ENCODE results near the gene TIMM17B.

TIMM17B gene

GRCh38 chrX:48933757-48934156 is 36.2 kb upstream of the TIMM17B start:
- TF ChIP-seq JUND (IDR thresholded peaks at IDR 0.05; ENCODE audit: low read depth): no peak
- in situ Hi-C loops (cut with HindIII; ENCODE audit: low pct_unique_long_range_greater_than_20kb, low sequenced_read_pairs): no loop called here
- no peak for DNase-seq (ENCODE audit: low read depth in 1 of 2, low spot score in 1 of 2)

DNA sequence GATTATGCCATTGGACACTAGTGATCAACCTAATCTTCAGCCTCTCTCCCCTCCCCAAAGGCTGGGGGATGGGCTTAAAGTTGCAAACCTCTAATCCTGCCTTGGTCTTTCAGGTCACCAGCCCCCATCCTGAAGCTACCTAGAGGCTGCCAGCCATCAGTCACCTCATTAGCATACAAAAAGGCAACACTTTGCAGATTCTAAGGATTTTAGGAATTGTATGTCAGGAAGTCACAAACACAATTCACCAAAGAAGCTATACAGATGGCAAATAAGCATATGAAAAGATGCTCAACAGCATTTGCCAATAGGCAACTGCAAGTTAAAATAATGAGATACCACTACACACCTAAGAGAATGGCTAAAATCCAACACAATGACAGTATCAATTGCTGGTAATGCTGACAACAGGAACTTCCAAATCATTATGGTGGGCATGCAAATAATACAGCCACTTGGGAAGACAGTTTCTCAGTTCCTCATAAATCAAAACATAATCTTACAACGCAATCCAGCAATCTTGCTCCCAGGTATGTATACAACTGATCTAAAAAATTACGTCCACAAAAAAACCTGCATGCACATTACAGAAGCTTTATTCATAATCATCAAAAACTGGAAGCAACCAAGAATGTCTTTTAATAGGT is 30.3 kb upstream of the TIMM17B start:
- in situ Hi-C loops (cut with HindIII; ENCODE audit: low pct_unique_long_range_greater_than_20kb, low sequenced_read_pairs): no loop called here
- DNase-seq (ENCODE audit: low read depth in 1 of 2, low spot score in 1 of 2): no peak

DNA sequence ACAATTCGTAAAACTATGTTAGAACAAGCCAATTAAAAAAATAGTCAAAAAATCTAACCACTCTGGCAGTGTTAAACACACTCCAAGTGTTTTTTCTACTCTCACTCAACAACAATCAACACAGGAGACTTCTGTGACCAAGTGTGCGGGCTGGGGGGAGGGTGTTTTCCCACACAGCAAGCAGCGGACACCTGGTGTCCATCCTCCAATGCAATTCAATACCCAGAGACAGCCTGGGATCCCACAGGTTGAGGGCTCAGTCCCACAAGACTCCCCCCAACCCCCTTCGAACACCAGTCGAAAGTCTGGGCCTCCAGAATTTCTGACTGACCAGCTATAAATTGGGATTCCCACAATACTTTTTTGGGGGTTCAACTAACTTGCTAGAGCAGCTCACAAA is 29.6 kb upstream of the TIMM17B start:
- TF ChIP-seq JUND (IDR thresholded peaks at IDR 0.05; ENCODE audit: low read depth): no peak
- in situ Hi-C loops (cut with HindIII; ENCODE audit: low pct_unique_long_range_greater_than_20kb, low sequenced_read_pairs): no loop called here
- DNase-seq (ENCODE audit: low read depth in 1 of 2, low spot score in 1 of 2): no peak

More for the DNA sequence above, 30.3 kb upstream of the TIMM17B start:
- TF ChIP-seq JUND (IDR thresholded peaks at IDR 0.05; ENCODE audit: low read depth): no peak

GRCh38 chrX:48924270-48924669 is 26.7 kb upstream of the TIMM17B start:
- no peak for DNase-seq (ENCODE audit: low read depth in 1 of 2, low spot score in 1 of 2)
- in situ Hi-C loops (cut with HindIII; ENCODE audit: low pct_unique_long_range_greater_than_20kb, low sequenced_read_pairs): no loop called here
- TF ChIP-seq JUND (IDR thresholded peaks at IDR 0.05; ENCODE audit: low read depth): no peak

DNA sequence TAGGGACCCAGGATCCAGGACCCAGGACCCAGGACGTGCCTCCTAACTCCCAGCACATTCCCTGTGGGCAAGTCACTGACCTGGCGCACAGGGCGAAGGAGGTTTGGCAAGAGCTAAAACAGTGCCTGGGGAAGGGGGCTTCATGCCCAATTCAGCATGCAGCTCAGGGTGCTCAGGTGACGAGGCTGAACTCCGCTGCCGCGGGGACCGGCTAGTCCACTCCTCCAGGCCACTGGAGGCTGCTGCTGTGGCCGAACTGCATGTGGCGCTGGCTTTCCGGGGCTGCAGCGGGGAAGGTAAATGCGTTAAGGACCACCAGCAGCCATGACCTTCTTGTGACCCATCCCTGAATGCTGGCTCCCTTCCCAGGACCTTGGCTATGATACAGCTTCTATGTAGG is 26.2 kb upstream of the TIMM17B start:
- in situ Hi-C loops (cut with HindIII; ENCODE audit: low pct_unique_long_range_greater_than_20kb, low sequenced_read_pairs): no loop called here
- no peak for TF ChIP-seq JUND (IDR thresholded peaks at IDR 0.05; ENCODE audit: low read depth)

DNA sequence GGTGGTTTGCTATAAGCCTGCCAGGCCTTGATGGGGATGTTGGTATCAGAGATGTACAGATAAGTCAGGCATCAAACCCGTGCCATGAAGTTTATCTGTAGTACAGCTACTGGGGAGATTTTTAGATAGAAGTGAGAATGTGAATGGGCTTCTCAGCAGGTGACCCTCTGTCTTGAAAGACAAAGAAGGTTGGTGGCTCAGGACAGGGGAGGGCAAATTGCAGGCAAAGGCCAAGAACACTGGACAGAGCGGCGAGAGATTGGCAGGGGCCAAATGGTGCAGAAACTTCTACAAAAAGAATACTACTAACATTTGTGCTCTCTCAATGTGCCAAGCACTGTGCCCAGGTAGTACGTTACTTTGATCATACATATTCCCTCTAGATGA is 23.1 kb upstream of the TIMM17B start:
- TF ChIP-seq JUND (IDR thresholded peaks at IDR 0.05; ENCODE audit: low read depth): no peak
- no peak for DNase-seq (ENCODE audit: low read depth in 1 of 2, low spot score in 1 of 2)
- in situ Hi-C loops (cut with HindIII; ENCODE audit: low pct_unique_long_range_greater_than_20kb, low sequenced_read_pairs): no loop called here

More for the DNA sequence above, 26.2 kb upstream of the TIMM17B start:
- DNase-seq (ENCODE audit: low read depth in 1 of 2, low spot score in 1 of 2): no peak

DNA sequence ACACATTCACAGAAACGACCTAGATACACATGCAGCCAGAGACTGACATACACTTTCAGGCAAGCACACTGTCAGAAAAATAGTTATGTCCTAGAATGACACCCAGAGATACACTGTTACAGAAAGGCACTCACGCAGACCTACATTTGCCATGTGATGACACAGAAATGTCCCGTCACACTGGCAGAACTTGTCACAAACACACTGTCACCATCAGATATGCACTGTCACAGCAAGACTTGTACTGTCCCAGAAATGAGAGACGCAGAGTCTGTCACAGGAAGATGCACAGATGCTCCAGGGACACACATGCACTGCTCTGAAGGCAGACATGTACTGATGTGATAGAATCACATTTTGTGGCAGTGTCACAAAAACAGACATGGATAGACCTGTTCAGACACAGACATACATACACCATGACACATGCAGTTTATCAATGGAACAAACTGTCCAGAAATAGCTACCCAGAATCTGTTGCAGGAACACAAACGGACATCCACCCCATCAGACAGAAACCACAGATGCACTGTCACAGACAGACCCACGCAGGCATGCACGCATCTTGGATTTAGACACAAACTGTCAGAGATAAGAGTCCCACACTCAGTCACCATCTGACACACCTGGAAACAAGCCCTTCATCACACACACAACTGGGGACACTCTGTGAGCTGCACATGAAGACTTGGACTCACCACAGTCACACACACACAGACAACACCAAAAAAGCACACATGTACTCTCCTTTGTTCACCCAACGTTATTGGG is 22.6 kb upstream of the TIMM17B start:
- DNase-seq (ENCODE audit: low read depth in 1 of 2, low spot score in 1 of 2): no peak
- TF ChIP-seq JUND (IDR thresholded peaks at IDR 0.05; ENCODE audit: low read depth): no peak
- in situ Hi-C loops (cut with HindIII; ENCODE audit: low pct_unique_long_range_greater_than_20kb, low sequenced_read_pairs): no loop called here

DNA sequence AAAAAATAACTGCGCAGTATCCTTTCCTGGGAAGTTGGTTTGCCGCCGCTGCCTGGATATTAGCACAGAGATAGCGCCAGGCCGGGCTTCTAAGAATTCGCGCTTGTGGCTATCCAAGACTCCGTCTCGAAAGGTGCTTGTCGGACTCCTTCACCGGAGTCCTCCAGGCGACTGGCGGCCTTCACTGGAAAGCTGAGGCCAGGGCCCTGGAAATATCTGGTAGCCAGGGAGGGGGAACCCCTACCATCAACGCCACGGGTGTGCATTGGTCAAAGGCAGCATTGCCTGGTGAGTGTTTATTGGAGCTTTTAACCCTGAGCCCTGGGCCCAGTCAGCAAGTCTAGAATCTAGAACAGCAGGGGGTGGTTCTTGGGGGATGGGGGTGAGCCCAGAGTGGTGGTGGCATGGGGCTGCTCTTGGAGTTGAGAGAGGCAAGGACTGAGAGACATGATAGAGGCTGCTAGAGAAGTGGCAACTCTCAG is 21.8 kb upstream of the TIMM17B start:
- no peak for TF ChIP-seq JUND (IDR thresholded peaks at IDR 0.05; ENCODE audit: low read depth)
- in situ Hi-C loops (cut with HindIII; ENCODE audit: low pct_unique_long_range_greater_than_20kb, low sequenced_read_pairs): no loop called here
- DNase-seq (ENCODE audit: low read depth in 1 of 2, low spot score in 1 of 2): no peak

DNA sequence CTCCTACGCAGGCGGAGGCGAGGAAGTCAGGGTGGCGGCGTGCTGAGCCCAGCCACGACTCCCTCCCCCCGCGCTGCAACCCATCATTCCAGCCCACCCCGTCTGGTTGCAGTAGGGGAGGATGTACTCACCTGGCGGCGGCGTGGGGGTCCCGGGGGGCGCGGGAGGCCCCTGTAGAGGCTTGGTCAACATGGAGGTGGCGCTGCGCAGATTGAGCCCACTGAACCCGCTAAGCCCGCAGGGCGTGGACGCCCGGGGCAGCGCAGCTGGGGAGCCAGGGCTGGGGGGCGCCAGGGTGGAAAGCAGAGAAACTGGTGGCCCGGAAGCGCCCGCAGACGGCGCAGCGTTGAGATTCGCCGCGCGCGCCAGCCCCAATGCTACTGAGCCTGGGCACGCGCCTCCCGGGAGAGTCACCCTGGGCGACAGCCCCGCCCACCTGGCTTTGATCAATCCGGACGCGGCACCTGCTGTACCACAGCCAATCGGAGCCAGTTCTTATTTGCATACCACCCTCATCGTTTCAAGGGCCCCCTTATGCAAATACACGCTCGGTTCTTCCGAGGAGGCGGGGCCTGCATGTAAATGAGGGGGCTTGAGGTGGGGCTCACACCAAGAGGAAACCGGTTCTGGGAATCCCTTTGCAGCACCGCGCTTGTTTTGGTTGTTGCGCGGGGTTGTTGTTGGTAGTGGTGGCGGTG is 21.2 kb upstream of the TIMM17B start, which contains the start of gene PIM2:
TSS of gene PIM2 (minus strand) at position 382 of the 698 bp plus-strand sequence. CDS start at position 192, 190 bp downstream.
- in situ Hi-C loops (cut with HindIII; ENCODE audit: low pct_unique_long_range_greater_than_20kb, low sequenced_read_pairs): no loop called here
- peak; percentile 85 to 98 for DNase-seq (ENCODE audit: low read depth in 1 of 2, low spot score in 1 of 2)
- TF ChIP-seq JUND (IDR thresholded peaks at IDR 0.05; ENCODE audit: low read depth): no peak

DNA sequence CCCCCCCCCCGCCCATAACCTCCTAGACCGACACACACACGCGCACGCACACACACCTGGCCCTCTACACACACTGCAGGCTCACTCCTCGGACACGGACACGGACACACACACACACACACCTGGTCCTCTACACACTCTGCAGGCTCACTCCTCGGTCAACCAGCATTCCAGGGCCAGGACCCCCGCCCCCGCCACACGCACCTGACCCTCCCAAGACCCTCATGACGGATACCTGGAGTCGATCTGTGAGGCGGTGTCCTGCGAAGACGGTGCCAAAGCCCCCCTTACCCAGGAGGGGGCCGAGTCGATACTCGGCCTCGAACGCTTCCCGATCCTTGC is 20.7 kb upstream of the TIMM17B start:
- DNase-seq (ENCODE audit: low read depth in 1 of 2, low spot score in 1 of 2): no peak
- in situ Hi-C loops (cut with HindIII; ENCODE audit: low pct_unique_long_range_greater_than_20kb, low sequenced_read_pairs): no loop called here
- no peak for TF ChIP-seq JUND (IDR thresholded peaks at IDR 0.05; ENCODE audit: low read depth)

GRCh38 chrX:48917139-48918001 is 19.8 kb upstream of the TIMM17B start:
- DNase-seq (ENCODE audit: low read depth in 1 of 2, low spot score in 1 of 2): peak; percentile 72 to 95
- TF ChIP-seq JUND (IDR thresholded peaks at IDR 0.05; ENCODE audit: low read depth): no peak
- in situ Hi-C loops (cut with HindIII; ENCODE audit: low pct_unique_long_range_greater_than_20kb, low sequenced_read_pairs): no loop called here

Data from T47D (cell line).